ENCODE results near the gene EIF2D.
"Not testable (repeated sequence)": the region's sequence is repeated elsewhere in the genome, so short reads cannot be mapped to it uniquely, and the experiment has no call there.

Gene EIF2D

GRCh38 chr1:206586501-206587445 lies 25.5 kb downstream of the EIF2D start:
- no peak for DNase-seq

- DNase-seq: no peak
Measured at GRCh38 chr1:206584683-206585082, 27.6 kb downstream of the EIF2D start.

- DNase-seq: peak; percentile 52
Measured at GRCh38 chr1:206583707-206584648, 28.3 kb downstream of the EIF2D start.

- no peak for DNase-seq
Measured at GRCh38 chr1:206582971-206583706, 29.1 kb downstream of the EIF2D start.

GRCh38 chr1:206582537-206582936 lies 29.7 kb downstream of the EIF2D start:
- DNase-seq: no peak

- DNase-seq: no peak
Measured at GRCh38 chr1:206581571-206581981, 30.7 kb downstream of the EIF2D start.

- not testable (repeated sequence) for DNase-seq
Measured at GRCh38 chr1:206581114-206581497, 31.2 kb downstream of the EIF2D start.

GRCh38 chr1:206580438-206581113 lies 31.7 kb downstream of the EIF2D start:
- DNase-seq: no peak

GRCh38 chr1:206579747-206580437 lies 32.4 kb downstream of the EIF2D start:
- DNase-seq: no peak

GRCh38 chr1:206578978-206579374 lies 33.3 kb downstream of the EIF2D start:
- DNase-seq: no peak

- DNase-seq: no peak
Measured at GRCh38 chr1:206578068-206578977, 33.9 kb downstream of the EIF2D start.

- DNase-seq: no peak
Measured at GRCh38 chr1:206577626-206578025, 34.6 kb downstream of the EIF2D start.

- DNase-seq: no peak
Measured at GRCh38 chr1:206575894-206576737, 36.1 kb downstream of the EIF2D start.

- DNase-seq: no peak
Measured at GRCh38 chr1:206575165-206575893, 36.9 kb downstream of the EIF2D start.

- DNase-seq: no peak
Measured at GRCh38 chr1:206573762-206574161, 38.5 kb downstream of the EIF2D start.

GRCh38 chr1:206573319-206573718 lies 38.9 kb downstream of the EIF2D start:
- DNase-seq: no peak

GRCh38 chr1:206572835-206573234 lies 39.4 kb downstream of the EIF2D start:
- no peak for DNase-seq

- DNase-seq: no peak
Measured at GRCh38 chr1:206570529-206570928, 41.7 kb downstream of the EIF2D start.

GRCh38 chr1:206569556-206569955 lies 42.7 kb downstream of the EIF2D start:
- DNase-seq: no peak

Data from NCI-H2107 (cell line).